ENCODE data around the gene SNX22. TPM values are rescaled to one million over a fixed set of nuclear protein-coding genes. Genes with fewer than 3 reads are reported as not detected.

The SNX22 gene
- total RNA-seq, 2 experiments from 2014 or later = 0.59 to 0.79 TPM

GRCh38 chr15:64182859-64183370 lies 31.4 kb downstream of the SNX22 start:
- DNase-seq (no peak), ATAC-seq (no peak)
- Mint-ChIP-seq H3K9me3 (ENCODE audit: low read depth) (no peaks in the 10 kb centered on the region), H3K4me1 (peaks cover 5% of the 10 kb centered on the region), H3K27ac (no peak overlapping the region), H3K4me3 (no peak overlapping the region), H3K27me3 (no peaks in the 10 kb centered on the region), H3K36me3 (ENCODE audit: low read depth) (peaks cover 22% of the 10 kb centered on the region)
- ChIA-PET CTCF (no interaction called here), POLR2A (no interaction called here)
- intact Hi-C loops (cut with DNase I, micrococcal nuclease) = no loop called here

- no peak overlapping the region for H3K27ac Mint-ChIP-seq
- DNase-seq (no peak), ATAC-seq (no peak)
- no peaks in the 10 kb centered on the region for H3K27me3 Mint-ChIP-seq
- peaks cover 23% of the 10 kb centered on the region for H3K36me3 Mint-ChIP-seq (ENCODE audit: low read depth)
- POLR2A ChIA-PET = interaction anchor here (0.7 kb wide), 1 partner anchor 63 kb away, joined by 3 read pairs; no protein-coding TSS in a partner anchor
- H3K4me3 Mint-ChIP-seq = no peak overlapping the region
- H3K9me3 Mint-ChIP-seq (ENCODE audit: low read depth) = no peaks in the 10 kb centered on the region
- CTCF ChIA-PET = interaction anchor here (0.7 to 1.1 kb wide), 2 partner anchors 9 to 171 kb away, joined by 3 to 4 read pairs; no protein-coding TSS in a partner anchor
- intact Hi-C loops (cut with DNase I, micrococcal nuclease) = no loop called here
- peaks cover 13% of the 10 kb centered on the region for H3K4me1 Mint-ChIP-seq
Observed at GRCh38 chr15:64185146-64185911, 33.8 kb downstream of the SNX22 start.

- ChIA-PET POLR2A (no interaction called here), CTCF (interaction anchor here (0.6 to 1.0 kb wide), 2 partner anchors 25 to 53 kb away, joined by 3 read pairs; partner anchors contain the start of gene PPIB)
- peak; percentile 37 for ATAC-seq
- H3K27ac Mint-ChIP-seq = peak overlapping the region; percentile 80
- no peaks in the 10 kb centered on the region for H3K27me3 Mint-ChIP-seq
- H3K36me3 Mint-ChIP-seq (ENCODE audit: low read depth) = peaks cover 23% of the 10 kb centered on the region
- no peak for DNase-seq
- no peaks in the 10 kb centered on the region for H3K9me3 Mint-ChIP-seq (ENCODE audit: low read depth)
- H3K4me1 Mint-ChIP-seq = peaks cover 13% of the 10 kb centered on the region
- intact Hi-C loops (cut with DNase I, micrococcal nuclease) = loop anchor here in 1 of 2 experiments (1.0 kb wide), 2 partner anchors 24 to 59 kb away; partner anchors contain the start of gene PPIB
- H3K4me3 Mint-ChIP-seq = peak overlapping the region; percentile 39
Observed at GRCh38 chr15:64187396-64188191, 36.1 kb downstream of the SNX22 start.

- CTCF ChIA-PET = interaction anchor here (0.9 to 1.0 kb wide), 2 partner anchors 47 to 582 kb away, joined by 3 read pairs; no protein-coding TSS in a partner anchor
- peaks cover 13% of the 10 kb centered on the region for H3K4me1 Mint-ChIP-seq
- ATAC-seq = no peak
- H3K36me3 Mint-ChIP-seq (ENCODE audit: low read depth) = peaks cover 27% of the 10 kb centered on the region
- POLR2A ChIA-PET = no interaction called here
- no peak overlapping the region for H3K4me3 Mint-ChIP-seq
- DNase-seq = no peak
- H3K27ac Mint-ChIP-seq = no peak overlapping the region
- intact Hi-C loops (cut with DNase I, micrococcal nuclease) = no loop called here
- no peaks in the 10 kb centered on the region for H3K27me3 Mint-ChIP-seq
- H3K9me3 Mint-ChIP-seq (ENCODE audit: low read depth) = no peaks in the 10 kb centered on the region
Observed at GRCh38 chr15:64191971-64192830, 40.7 kb downstream of the SNX22 start.

DNA sequence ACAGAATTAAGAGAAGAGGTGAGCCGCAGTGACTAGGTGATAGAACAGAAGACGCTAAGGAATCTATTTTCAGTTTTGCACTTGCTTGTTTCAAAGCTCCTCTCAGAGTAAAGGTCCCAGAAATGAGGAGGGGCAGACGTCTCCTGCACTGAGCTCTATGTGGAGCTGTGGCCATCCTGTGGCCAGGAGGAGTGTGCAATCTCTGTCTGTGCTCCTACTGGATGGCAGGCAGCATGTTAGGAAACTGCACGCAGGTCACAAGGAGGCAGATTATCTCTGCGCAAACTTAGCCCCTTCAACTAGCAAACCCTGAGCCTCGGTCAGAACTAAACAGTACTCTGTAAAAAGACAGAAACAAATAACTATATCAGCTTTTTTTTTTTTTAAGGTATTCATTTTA lies 42.4 kb downstream of the SNX22 start:
- no peak overlapping the region for H3K4me3 Mint-ChIP-seq
- no peaks in the 10 kb centered on the region for H3K9me3 Mint-ChIP-seq (ENCODE audit: low read depth)
- POLR2A ChIA-PET = no interaction called here
- ATAC-seq = no peak
- H3K27ac Mint-ChIP-seq = no peak overlapping the region
- H3K36me3 Mint-ChIP-seq (ENCODE audit: low read depth) = peaks cover 20% of the 10 kb centered on the region
- H3K27me3 Mint-ChIP-seq = no peaks in the 10 kb centered on the region
- CTCF ChIA-PET = interaction anchor here (0.6 to 0.8 kb wide), 2 partner anchors 38 to 161 kb away, joined by 3 read pairs; no protein-coding TSS in a partner anchor
- no peak for DNase-seq
- H3K4me1 Mint-ChIP-seq = no peaks in the 10 kb centered on the region
- intact Hi-C loops (cut with DNase I, micrococcal nuclease) = no loop called here

GRCh38 chr15:64197425-64197824 lies 45.9 kb downstream of the SNX22 start:
- H3K9me3 Mint-ChIP-seq (ENCODE audit: low read depth) = no peaks in the 10 kb centered on the region
- no peaks in the 10 kb centered on the region for H3K4me1 Mint-ChIP-seq
- intact Hi-C loops (cut with DNase I, micrococcal nuclease) = no loop called here
- H3K27me3 Mint-ChIP-seq = no peaks in the 10 kb centered on the region
- peaks cover 26% of the 10 kb centered on the region for H3K36me3 Mint-ChIP-seq (ENCODE audit: low read depth)
- no peak for ATAC-seq
- POLR2A ChIA-PET = no interaction called here
- H3K27ac Mint-ChIP-seq = no peak overlapping the region
- CTCF ChIA-PET = interaction anchor here (1.0 to 1.1 kb wide), 3 partner anchors 10 to 154 kb away, joined by 3 to 4 read pairs (median 3); no protein-coding TSS in a partner anchor
- H3K4me3 Mint-ChIP-seq = no peak overlapping the region
- no peak for DNase-seq

DNA sequence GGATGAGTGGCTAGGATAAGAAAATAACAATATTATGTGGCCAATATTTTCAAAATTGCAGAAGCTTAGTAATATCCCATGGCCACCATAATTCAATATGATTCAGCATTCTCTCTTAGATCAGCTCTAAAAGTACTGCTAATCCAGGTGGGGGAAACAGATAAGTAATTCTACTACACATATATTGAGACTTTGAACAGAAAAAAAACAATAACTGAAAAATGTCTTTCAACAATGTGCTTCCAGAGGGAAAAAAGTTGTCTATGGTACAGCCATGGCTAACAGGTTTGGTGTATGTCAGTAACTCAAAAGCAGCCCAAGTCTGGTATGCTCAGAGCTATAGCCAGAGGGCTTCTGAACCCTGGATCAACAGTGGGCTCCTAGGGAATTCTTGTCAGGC lies 53.7 kb downstream of the SNX22 start:
- H3K36me3 Mint-ChIP-seq (ENCODE audit: low read depth) = peaks cover 22% of the 10 kb centered on the region
- H3K4me3 Mint-ChIP-seq = no peak overlapping the region
- ATAC-seq (no peak), DNase-seq (no peak)
- H3K9me3 Mint-ChIP-seq (ENCODE audit: low read depth) = no peaks in the 10 kb centered on the region
- no peak overlapping the region for H3K27ac Mint-ChIP-seq
- H3K4me1 Mint-ChIP-seq = peaks cover 7% of the 10 kb centered on the region
- ChIA-PET POLR2A (interaction anchor here (0.6 kb wide), 1 partner anchor 23 kb away, joined by 3 read pairs; no protein-coding TSS in a partner anchor), CTCF (interaction anchor here (0.6 to 1.0 kb wide), 3 partner anchors 150 to 225 kb away, joined by 3 to 4 read pairs (median 3); partner anchors contain the start of gene CSNK1G1)
- intact Hi-C loops (cut with DNase I, micrococcal nuclease) = no loop called here
- H3K27me3 Mint-ChIP-seq = no peaks in the 10 kb centered on the region

Other genes with a start within 250 kb of the SNX22 start
- 1 to 10 TPM; 1.0 to 1.3 TPM for gene DAPK2, start 105.2 kb upstream of the SNX22 start, total RNA-seq
- 100 to 1,000 TPM in 1 of 2 experiments, 10 to 100 TPM in 1; 95.5 to 111 TPM for gene CIAO2A, start 57.9 kb upstream of the SNX22 start, total RNA-seq
- gene SNX1, start 55.7 kb upstream of the SNX22 start, total RNA-seq = 100 to 1,000 TPM in 1 of 2 experiments, 10 to 100 TPM in 1; 92.2 to 108 TPM
- 100 to 1,000 TPM; 221 to 233 TPM for gene PPIB, start 11.3 kb downstream of the SNX22 start, total RNA-seq
- gene CSNK1G1, start 204.4 kb downstream of the SNX22 start, total RNA-seq = 10 to 100 TPM; 20.3 to 22.5 TPM
- gene PCLAF, start 229.7 kb downstream of the SNX22 start, total RNA-seq = 10 to 100 TPM; 41.4 to 97.6 TPM
- gene TRIP4, start 236.1 kb downstream of the SNX22 start, total RNA-seq = 10 to 100 TPM; 13.1 to 19.6 TPM